Hair follicular keratinocyte (primary cell): ENCODE data around the gene ZBTB1. TPM values are rescaled to one million over a fixed set of nuclear protein-coding genes. Genes with fewer than 3 reads are reported as not detected.

ENCODE experiments used
- total RNA-seq: library from RNA; depleted of rRNA; stranded (reverse); fragments of >200 nt; gene quantifications from 2 replicates; pipeline ENCODE4 v1.2.3, GENCODE V29; 2015

ZBTB1 gene, protein sequence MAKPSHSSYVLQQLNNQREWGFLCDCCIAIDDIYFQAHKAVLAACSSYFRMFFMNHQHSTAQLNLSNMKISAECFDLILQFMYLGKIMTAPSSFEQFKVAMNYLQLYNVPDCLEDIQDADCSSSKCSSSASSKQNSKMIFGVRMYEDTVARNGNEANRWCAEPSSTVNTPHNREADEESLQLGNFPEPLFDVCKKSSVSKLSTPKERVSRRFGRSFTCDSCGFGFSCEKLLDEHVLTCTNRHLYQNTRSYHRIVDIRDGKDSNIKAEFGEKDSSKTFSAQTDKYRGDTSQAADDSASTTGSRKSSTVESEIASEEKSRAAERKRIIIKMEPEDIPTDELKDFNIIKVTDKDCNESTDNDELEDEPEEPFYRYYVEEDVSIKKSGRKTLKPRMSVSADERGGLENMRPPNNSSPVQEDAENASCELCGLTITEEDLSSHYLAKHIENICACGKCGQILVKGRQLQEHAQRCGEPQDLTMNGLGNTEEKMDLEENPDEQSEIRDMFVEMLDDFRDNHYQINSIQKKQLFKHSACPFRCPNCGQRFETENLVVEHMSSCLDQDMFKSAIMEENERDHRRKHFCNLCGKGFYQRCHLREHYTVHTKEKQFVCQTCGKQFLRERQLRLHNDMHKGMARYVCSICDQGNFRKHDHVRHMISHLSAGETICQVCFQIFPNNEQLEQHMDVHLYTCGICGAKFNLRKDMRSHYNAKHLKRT
- 15.0 and 26.8 TPM in 2 replicates for total RNA-seq

DNA sequence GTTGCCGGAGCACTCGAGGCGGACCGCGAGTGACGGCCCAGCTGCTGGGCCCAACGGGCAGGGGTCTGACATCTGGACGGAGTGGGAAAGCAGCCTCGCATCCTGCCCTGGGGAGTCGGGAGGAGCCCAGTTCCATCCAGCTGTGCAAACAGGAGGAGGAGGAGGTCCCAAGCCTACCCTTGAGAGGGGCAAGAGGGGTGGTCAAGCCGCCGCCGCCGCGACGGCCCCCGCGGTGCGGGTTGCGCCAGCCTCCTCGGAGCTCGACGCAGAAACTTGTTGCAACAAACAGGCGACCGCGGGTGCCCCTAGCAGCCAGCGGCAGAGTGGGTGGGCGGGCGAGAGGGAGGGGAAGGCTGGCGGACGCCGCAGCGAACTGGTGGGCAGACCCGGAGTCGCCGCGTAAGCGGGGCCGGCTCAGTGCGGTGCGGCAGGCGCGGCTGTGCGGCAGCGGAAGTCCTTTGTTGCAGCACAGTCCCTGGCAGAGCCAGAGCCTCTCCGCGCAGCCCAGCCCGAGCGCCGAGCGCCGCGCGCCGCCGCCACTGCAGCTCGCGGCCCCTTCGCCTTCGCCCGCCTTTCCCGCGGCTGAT, at the start of gene ZBTB1:
Gene ZBTB1 (plus strand): TSS at position 461 of the 587 bp plus-strand sequence. CDS start 16,735 bp downstream, outside the sequence.

DNA sequence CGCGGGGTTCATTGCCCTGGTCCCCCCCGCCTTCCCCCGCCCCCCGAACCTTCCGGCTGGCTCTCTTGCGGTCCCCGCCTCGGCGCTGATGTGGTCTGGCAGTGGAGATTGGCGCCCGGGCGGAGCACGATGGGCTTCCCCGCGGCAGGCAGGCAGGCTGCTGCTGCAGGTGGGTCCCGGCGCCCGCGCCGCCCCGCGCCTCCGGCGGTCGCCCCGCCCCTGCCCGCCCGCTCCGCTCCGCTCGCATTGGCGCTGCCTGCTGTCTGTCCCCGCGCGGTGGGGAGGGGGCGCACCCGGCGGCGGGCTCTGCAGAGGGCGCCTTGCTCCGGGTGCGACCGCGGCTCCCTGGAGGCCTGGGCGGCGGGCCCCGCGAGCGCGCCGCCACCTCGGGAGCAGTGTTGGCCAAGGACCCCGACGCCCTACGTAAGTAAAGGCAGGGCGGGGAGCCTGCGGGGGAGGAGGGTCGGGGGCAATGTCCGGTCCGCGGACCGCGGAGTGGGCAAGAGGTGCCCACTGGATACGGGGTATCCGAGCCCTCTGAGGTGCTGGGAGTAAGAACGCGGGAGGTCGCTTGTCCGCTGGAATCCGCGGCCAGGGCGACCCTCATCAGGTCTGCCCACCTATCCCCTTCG, 39.3 kb upstream of the ZBTB1 start, which contains the start of gene AKAP5:
Gene AKAP5 (plus strand): TSS at position 309 of the 632 bp plus-strand sequence. CDS start 2,896 bp downstream, outside the sequence.

DNA sequence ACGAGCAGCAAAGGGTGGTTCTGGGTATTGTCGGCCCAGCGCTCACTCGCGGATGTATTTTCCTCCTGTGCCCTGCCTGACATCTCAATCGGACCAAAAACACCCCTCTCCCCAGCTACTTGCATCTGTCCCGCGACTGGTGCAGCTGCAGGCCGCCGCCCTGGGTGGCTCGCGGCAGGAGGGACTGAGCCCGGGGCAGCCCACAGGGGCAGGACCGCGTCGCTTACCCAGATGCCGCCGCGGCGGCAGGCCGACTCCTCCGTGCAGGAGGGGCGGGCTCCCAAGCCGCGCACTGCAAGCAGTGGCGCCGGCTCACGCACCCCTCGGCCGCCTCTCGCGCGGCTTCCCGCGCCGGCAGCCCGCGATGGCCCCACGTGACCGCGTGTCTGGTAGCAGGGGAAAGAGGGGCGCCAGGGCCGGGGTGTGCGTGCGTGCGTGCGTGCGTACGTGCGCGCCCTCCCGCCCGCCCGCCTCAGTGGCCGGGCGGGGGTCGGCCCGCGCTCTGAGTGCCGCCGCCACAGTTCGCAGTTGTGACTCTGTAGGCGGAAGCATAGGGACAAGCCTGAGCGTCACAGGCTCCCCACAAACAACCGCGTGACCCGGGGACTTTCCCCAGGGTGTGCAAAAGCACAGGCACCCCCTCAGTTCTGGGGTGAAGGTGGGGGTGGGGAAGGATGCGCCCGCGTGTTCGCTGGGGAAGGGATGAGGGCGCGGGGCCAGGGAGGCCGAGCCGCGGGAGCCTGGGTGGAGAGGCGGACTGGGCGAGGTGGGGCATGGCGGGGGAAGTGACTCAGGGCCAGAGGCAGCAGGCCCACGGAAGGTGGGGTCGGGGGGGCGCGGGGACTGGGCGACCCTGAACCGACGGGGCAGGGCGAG, 898 bp upstream of the ZBTB1 start, which contains the start of gene ZBTB25:
Gene ZBTB25 (minus strand): TSS at position 405 of the 876 bp plus-strand sequence. CDS start 13,305 bp downstream, outside the sequence.

DNA sequence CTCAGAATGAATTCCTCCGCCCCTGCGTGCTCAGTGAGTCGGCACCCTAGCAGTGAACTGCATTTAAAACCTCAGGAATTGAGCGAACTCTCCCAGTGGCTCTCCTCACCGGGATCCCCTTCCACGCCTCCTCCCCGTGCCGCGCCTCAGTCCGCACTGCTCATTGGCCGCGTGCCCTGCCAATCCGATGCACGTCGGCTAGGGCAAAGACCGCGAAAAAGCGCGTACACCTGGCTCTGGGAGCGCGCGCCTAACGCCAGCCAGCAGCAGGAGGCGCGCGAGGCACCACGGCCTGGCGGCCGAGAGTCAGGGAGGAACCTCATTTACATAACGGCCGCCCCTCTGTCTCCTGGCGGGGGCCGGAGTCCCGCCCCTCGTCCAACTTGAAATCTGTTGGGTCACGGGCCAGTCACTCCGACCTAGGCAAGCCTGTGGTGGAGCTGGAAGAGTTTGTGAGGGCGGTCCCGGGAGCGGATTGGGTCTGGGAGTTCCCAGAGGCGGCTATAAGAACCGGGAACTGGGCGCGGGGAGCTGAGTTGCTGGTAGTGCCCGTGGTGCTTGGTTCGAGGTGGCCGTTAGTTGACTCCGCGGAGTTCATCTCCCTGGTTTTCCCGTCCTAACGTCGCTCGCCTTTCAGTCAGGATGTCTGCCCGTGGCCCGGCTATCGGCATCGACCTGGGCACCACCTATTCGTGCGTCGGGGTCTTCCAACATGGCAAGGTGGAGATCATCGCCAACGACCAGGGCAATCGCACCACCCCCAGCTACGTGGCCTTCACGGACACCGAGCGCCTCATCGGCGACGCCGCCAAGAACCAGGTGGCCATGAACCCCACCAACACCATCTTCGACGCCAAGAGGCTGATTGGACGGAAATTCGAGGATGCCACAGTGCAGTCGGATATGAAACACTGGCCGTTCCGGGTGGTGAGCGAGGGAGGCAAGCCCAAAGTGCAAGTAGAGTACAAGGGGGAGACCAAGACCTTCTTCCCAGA, 35.9 kb downstream of the ZBTB1 start, which contains the start of gene HSPA2:
Gene HSPA2 (plus strand): TSS at position 534 of the 995 bp plus-strand sequence. CDS start 109 bp downstream, at position 643.

DNA sequence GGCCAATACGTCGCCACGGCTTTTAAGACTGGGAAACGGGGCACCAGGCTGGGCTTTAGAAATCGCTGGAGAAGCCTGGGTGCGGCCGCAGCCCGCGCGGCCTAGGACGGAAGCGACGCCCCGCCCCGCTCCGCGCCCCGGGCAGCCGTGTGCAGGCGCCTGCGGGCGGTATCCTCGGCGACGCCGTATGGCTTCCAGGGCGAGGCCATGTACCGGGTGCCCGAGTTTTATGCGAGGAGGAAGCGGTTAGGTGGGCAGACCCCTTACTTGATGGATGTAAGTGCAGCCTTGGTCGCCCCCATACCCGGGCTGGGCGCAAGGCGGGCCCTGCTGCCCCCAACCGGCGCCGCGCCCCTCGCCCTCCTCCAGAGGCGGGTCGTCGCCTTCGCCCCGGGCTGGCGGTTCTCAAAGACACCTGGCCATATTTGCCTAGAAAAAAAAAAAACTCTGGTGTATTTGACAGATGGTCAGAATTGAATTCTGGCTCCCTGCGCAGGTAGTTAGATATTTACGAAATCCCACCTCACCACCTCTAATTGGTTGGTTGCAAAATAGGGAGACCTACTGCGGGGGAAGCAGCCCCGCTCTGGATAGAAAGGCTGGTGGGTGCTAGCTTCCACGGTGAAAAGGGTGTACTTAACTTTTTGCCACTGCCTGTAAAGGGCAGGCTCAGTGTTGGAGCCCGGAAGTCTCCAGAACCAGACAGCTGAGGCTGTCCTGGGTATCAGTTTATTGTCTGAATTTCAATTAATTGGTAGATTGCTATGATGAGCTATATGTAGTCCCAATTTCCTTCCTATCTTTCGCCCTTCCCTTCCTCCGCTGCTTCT, 45.4 kb downstream of the ZBTB1 start, which contains the start of gene PPP1R36:
Gene PPP1R36 (plus strand): TSS at position 171 of the 830 bp plus-strand sequence. CDS start 37 bp downstream, at position 208.

Other genes with a start within 250 kb of the ZBTB1 start
- 0.16 and 0.23 TPM in 2 replicates for gene ESR2, start 210.4 kb upstream of the ZBTB1 start, total RNA-seq
- gene MTHFD1, start 116.4 kb upstream of the ZBTB1 start, total RNA-seq: 56.5 and 93.3 TPM in 2 replicates
- under 0.01 TPM in 1 of 2 replicates, not detected in the other for gene AKAP5, start 39.3 kb upstream of the ZBTB1 start, total RNA-seq
- gene ZBTB25, start 932 bp upstream of the ZBTB1 start, total RNA-seq: 3.4 and 3.8 TPM in 2 replicates
- 10.3 and 18.1 TPM in 2 replicates for gene HSPA2, start 36.0 kb downstream of the ZBTB1 start, total RNA-seq
- gene PPP1R36, start 45.2 kb downstream of the ZBTB1 start, total RNA-seq: 1.8 and 2.6 TPM in 2 replicates
- gene PLEKHG3, start 199.7 kb downstream of the ZBTB1 start, total RNA-seq: 51.3 and 86.4 TPM in 2 replicates